Activated CD8-positive, alpha-beta memory T cell treated with anti-CD3 and anti-CD28 coated beads for 24 hours (primary cell): Measurements from ENCODE around the gene CCDC188.

ENCODE experiments used
- DNase-seq: peaks from one replicate; pipeline ENCODE4 v3.0.0-alpha.2; 2020

Gene CCDC188

DNA sequence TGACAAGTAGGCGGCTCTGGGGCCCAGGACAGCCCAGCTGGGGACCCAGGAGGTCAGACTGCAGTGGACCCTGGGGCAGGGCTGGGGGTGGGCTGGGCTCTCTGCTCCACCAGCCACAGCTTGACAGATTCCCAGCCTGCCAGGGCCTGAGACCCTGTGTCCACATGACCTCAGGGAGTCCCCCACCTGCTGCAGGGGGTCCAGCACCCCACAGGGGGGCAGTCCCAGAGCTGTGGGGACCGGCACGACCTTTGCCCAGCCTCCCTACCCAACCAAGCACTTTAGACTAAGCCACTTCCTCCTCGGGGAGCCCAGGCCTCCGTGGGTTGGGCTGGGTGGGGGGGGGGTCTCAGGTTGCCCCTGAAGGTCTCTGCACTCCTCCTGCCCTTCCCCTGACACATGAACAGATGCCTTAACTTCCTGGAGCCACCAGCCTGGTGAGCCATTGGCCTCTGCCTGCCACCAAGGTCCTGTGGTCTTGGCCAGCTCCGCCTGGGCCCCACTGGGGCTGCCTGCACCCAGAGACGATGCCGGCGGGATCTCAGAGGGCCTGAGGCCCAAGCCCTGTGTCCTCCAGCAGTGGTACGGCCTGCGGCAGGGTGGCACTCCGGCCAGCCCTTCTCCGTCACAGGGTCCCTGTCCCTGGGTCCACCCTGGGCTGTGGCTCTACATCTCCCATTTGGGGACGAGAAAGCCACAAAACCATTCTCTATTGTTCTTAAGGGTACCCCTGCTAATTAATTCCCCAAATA lies 3.4 kb downstream of the CCDC188 start:
- no peak for DNase-seq

DNA sequence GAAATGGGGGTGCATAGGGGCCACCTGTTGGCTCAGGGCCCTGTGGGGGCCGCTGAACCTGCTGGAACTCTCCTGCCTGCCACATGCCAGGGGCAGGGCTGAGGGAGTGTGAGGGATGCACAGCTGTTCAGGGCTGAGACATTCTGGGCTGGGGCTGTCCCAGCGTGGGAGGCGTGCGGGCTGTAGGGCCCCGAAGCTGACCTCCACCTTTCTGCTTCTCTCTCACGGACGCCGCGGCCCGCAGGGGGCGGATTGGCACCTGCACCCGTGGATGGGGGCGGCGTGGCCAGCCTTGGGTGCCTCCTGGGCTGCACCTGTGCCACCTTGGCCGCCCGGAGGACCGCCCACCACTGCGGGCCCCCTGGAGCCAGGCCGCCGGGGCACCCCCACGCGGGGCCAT lies 4.1 kb downstream of the CCDC188 start:
- DNase-seq: no peak

- no peak for DNase-seq
Measured at GRCh38 chr22:20145832-20146223, 5.0 kb downstream of the CCDC188 start.

GRCh38 chr22:20145206-20145831 lies 5.5 kb downstream of the CCDC188 start:
- no peak for DNase-seq

GRCh38 chr22:20143883-20144665 lies 6.8 kb downstream of the CCDC188 start:
- no peak for DNase-seq

DNA sequence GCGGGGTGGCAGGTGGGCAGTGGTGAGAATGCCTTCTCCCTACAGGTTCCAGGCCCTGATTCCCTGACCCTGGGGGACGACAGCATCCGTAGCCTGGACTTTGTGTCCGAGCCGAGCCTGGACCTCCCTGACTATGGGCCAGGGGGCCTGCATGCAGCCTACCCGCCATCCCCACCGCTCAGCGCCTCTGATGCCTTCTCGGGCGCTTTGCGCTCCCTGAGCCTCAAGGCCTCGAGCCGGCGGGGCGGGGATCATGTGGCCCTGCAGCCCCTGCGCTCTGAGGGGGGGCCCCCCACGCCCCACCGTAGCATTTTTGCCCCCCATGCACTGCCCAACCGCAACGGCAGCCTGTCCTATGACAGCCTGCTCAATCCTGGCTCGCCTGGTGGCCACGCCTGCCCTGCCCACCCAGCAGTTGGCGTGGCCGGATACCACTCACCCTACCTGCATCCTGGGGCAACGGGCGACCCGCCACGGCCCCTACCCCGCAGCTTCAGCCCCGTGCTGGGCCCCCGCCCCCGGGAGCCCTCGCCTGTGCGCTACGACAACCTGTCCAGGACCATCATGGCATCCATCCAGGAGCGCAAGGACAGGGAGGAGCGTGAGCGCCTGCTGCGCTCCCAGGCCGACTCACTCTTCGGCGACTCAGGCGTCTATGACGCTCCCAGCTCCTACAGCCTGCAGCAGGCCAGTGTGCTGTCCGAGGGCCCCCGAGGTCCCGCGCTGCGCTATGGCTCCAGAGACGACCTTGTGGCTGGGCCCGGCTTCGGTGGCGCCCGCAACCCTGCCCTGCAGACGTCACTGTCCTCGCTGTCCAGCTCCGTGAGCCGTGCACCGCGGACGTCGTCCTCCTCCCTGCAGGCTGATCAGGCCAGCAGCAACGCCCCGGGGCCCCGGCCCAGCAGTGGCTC lies 7.9 kb downstream of the CCDC188 start:
- DNase-seq: no peak

- DNase-seq: no peak
Measured at GRCh38 chr22:20141186-20142077, 9.4 kb downstream of the CCDC188 start.

- no peak for DNase-seq
Measured at GRCh38 chr22:20140521-20140964, 10.3 kb downstream of the CCDC188 start.

DNA sequence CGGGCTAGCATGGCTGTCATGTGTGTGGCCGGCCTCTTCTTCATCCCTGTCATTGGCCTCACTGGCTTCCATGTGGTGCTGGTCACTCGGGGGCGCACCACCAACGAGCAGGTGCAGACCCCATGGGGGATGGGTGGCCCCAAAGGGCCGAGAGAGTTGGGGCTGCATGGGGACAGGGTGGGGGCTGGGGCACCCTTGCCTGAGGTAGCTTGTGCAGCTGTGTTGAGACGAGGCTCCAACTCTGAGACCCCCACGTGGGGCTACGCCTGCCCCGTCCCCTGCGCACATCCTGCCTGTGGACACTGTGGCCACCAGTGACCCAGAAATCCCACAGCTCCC lies 10.8 kb downstream of the CCDC188 start:
- DNase-seq: no peak

DNA sequence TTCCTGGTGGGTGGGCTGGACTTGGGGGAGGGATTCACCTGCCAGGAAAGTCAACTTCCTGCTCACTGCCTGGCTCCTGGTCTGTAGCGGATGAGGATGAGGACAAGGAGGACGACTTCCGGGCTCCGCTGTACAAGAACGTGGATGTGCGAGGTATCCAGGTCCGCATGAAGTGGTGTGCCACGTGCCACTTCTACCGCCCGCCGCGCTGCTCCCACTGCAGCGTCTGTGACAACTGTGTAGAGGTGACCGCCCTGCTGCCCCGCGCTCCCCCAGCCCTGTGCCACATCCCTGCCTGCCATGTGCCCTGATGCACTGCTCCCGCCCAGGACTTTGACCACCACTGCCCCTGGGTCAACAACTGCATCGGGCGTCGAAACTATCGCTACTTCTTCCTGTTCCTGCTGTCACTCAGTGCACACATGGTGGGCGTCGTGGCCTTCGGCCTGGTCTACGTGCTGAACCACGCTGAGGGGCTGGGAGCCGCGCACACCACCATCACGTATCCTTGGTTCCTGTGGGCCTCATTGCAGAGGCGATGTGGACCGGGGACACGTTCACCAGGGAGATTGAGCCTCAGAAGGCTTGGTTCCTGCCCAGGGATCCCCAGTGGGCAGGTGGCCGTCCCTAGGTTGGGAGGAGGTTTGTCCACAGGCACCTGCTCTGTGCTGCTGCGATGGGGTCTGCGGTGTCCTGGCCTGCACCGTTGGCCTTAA lies 11.3 kb downstream of the CCDC188 start:
- no peak for DNase-seq

- DNase-seq: no peak
Measured at GRCh38 chr22:20138868-20139267, 12.0 kb downstream of the CCDC188 start.

DNA sequence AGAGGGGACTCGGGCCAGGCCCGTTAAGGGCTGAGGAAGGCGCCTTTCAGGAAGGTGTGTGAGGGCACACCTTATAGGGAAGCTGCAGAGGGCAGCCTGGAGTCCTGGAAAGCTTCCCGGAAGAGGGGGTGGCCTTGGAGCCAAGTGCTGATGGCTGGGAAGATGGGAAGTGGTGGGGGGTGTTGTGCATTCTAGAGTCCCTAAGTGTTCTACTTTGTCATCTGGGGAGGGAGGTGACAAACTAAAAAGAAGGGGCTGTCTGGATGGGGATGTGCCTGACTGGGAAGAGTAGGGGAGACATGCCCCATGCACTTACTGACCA lies 12.5 kb downstream of the CCDC188 start:
- DNase-seq: no peak

DNA sequence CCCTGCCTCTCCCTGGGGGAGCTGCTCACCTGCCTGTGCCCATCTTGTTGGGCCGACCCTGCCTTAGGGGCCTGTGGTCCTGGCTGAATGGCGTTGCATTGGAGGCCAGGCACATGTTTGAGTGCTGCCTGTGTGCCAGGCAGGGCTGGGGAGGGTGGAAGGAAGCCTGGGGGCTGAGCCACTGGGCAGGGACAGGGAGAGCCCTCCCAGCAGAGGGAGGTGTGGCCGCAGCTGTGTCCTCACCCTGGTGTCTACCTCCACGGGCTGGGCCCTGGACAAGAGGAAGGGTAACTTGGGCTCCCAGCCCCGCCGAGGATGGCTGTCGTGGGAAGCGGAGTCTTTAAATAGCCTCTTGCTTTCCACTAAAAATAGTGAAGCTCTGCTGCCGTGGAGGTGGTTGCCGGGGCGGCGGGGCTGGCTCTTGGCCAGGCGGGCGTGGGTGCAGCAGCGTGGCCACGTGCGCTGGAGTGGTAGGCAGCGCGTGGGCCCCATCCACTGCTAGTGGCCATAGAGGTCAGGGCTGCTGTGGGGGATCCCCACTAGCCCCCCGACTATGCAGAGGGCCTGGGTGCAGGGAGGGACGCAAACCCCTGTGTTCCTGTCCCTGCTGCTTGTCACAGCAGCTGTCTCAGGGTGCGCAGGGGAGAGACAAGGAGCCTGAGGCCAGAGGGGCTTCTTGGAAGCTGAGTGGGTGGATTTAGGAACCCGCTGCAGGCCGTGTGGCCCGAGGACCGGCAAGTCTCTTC lies 13.0 kb downstream of the CCDC188 start:
- DNase-seq: no peak

- no peak for DNase-seq
Measured at GRCh38 chr22:20137113-20137512, 13.7 kb downstream of the CCDC188 start.

- no peak for DNase-seq
Measured at GRCh38 chr22:20136603-20136873, 14.3 kb downstream of the CCDC188 start.

GRCh38 chr22:20135806-20136602 lies 14.9 kb downstream of the CCDC188 start:
- no peak for DNase-seq

DNA sequence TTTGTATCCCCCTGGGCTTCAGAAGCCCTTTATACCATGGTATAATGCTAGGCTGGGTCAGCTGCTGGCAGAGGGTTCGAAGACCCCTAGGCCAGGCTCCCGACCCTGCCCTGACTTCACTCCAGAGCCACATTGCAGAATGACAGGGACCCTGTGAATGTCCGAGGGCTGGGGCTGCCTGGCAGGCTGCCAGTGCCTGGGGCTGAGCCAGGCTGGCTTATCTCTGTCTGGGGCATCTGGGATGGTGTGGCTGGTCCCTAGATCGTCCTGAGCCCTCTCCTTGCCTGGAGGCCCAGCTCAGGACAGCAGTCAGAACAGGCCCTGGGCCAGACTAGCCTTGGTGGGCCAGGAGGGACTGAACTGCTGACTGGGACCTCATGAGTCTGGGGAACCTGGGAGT lies 15.6 kb downstream of the CCDC188 start:
- DNase-seq: no peak

GRCh38 chr22:20133930-20134549 lies 16.8 kb downstream of the CCDC188 start:
- no peak for DNase-seq

GRCh38 chr22:20132686-20133246 lies 18.1 kb downstream of the CCDC188 start:
- no peak for DNase-seq
